Kasumi-1 (cell line): ENCODE measurements around the gene SPAG8.

Experiments
- DNase-seq, 2 experiments: peaks; one replicate each; lab custom pipeline; 2025; lab: John Stamatoyannopoulos, UW

SPAG8 gene

GRCh38 chr9:35808433-35808832 lies 3.6 kb downstream of the SPAG8 start:
- no peak for DNase-seq

GRCh38 chr9:35806101-35806500 lies 6.0 kb downstream of the SPAG8 start:
- no peak for DNase-seq

- no peak for DNase-seq
Measured at GRCh38 chr9:35801328-35802128, 10.5 kb downstream of the SPAG8 start.

- DNase-seq: no peak
Measured at GRCh38 chr9:35800530-35800929, 11.5 kb downstream of the SPAG8 start.

- no peak for DNase-seq
Measured at GRCh38 chr9:35798658-35799374, 13.2 kb downstream of the SPAG8 start.

- DNase-seq: no peak
Measured at GRCh38 chr9:35797311-35798109, 14.6 kb downstream of the SPAG8 start.

GRCh38 chr9:35795695-35796094 lies 16.4 kb downstream of the SPAG8 start:
- no peak for DNase-seq

GRCh38 chr9:35793461-35793860 lies 18.6 kb downstream of the SPAG8 start:
- no peak for DNase-seq

GRCh38 chr9:35792826-35793225 lies 19.2 kb downstream of the SPAG8 start:
- DNase-seq: no peak

GRCh38 chr9:35792024-35792813 lies 19.8 kb downstream of the SPAG8 start:
- DNase-seq: no peak

GRCh38 chr9:35791297-35791921 lies 20.7 kb downstream of the SPAG8 start, which contains the start of gene NPR2:
TSS of gene NPR2 (plus strand) at chr9:35791591. CDS start at chr9:35792409, 818 bp downstream.
- DNase-seq: no peak

- peak; percentile 66 to 83 for DNase-seq
Measured at GRCh38 chr9:35790385-35791296, 21.4 kb downstream of the SPAG8 start.

GRCh38 chr9:35790025-35790384 lies 22.1 kb downstream of the SPAG8 start:
- DNase-seq: no peak

GRCh38 chr9:35789541-35789940 lies 22.5 kb downstream of the SPAG8 start:
- no peak for DNase-seq

- no peak for DNase-seq
Measured at GRCh38 chr9:35783418-35783817, 28.6 kb downstream of the SPAG8 start.

- DNase-seq: no peak
Measured at GRCh38 chr9:35781066-35781465, 31.0 kb downstream of the SPAG8 start.

GRCh38 chr9:35778496-35778895 lies 33.6 kb downstream of the SPAG8 start:
- DNase-seq: no peak

GRCh38 chr9:35776018-35776417 lies 36.0 kb downstream of the SPAG8 start:
- DNase-seq: no peak

- DNase-seq: peak; percentile 74 to 76
Measured at GRCh38 chr9:35774907-35775635, 37.0 kb downstream of the SPAG8 start.
